AG10803 (cell line): ENCODE results near the gene PTPRE.

Experiments used
- DNase-seq: peaks from one replicate; pipeline ENCODE4 v3.0.0; 2010; ENCODE audit warnings: low read depth
- H3K4me3 ChIP-seq: 2 replicates; pipeline ENCODE4 v1.5.1; 2011; ENCODE audit warnings: mild to moderate bottlenecking, low read length, control low read depth
- CTCF ChIP-seq: conservative IDR thresholded peaks from 2 replicates; pipeline ENCODE4 v1.5.1; 2011; ENCODE audit warnings: mild to moderate bottlenecking, low read length, control low read depth, inconsistent platforms

Gene PTPRE

GRCh38 chr10:127951861-127952574, 45.1 kb downstream of the PTPRE start:
- TF ChIP-seq CTCF: no peak
- DNase-seq: no peak
- H3K4me3 ChIP-seq: no peak overlapping the region

GRCh38 chr10:127952575-127952869, 45.6 kb downstream of the PTPRE start:
- no peak for DNase-seq
- no peak for TF ChIP-seq CTCF
- H3K4me3 ChIP-seq: no peak overlapping the region

- DNase-seq: no peak
- no peak overlapping the region for H3K4me3 ChIP-seq
- no peak for TF ChIP-seq CTCF
Observed at GRCh38 chr10:127952918-127953317, 46.0 kb downstream of the PTPRE start.

GRCh38 chr10:127953876-127954275, 47.0 kb downstream of the PTPRE start:
- DNase-seq: no peak
- no peak for TF ChIP-seq CTCF
- H3K4me3 ChIP-seq: no peak overlapping the region

GRCh38 chr10:127959428-127959827, 52.5 kb downstream of the PTPRE start:
- H3K4me3 ChIP-seq: no peak overlapping the region
- DNase-seq: no peak
- TF ChIP-seq CTCF: no peak

GRCh38 chr10:127961071-127961470, 54.2 kb downstream of the PTPRE start:
- TF ChIP-seq CTCF: no peak
- no peak for DNase-seq

GRCh38 chr10:127962205-127962604, 55.3 kb downstream of the PTPRE start:
- no peak for TF ChIP-seq CTCF
- no peak for DNase-seq
- H3K4me3 ChIP-seq: no peak overlapping the region

More at GRCh38 chr10:127961071-127961470, 54.2 kb downstream of the PTPRE start:
- no peak overlapping the region for H3K4me3 ChIP-seq
